Neuronal stem cell (in vitro differentiated cells): ENCODE measurements around the gene PHKG2.

Experiments used
- DNase-seq: peaks from one replicate; pipeline ENCODE4 v3.0.0-alpha.2; 2013; ENCODE audit warnings: low spot score
- H2AFZ ChIP-seq: one replicate; pipeline ENCODE4 v1.6.1; 2013; ENCODE audit warnings: mild to moderate bottlenecking, low read length, inconsistent platforms
- H2AK5ac ChIP-seq: 2 replicates; pipeline ENCODE4 v1.6.1; 2013; ENCODE audit warnings: low read depth, mild to moderate bottlenecking, inconsistent platforms, low read length, moderate library complexity, mixed read lengths
- H2BK120ac ChIP-seq: 2 replicates; pipeline ENCODE4 v1.6.1; 2013; ENCODE audit warnings: low read depth, mild to moderate bottlenecking, inconsistent platforms, low read length, moderate library complexity, mixed read lengths
- H2BK12ac ChIP-seq: one replicate; pipeline ENCODE4 v1.6.1; 2013; ENCODE audit warnings: low read length, inconsistent platforms
- H2BK15ac ChIP-seq: 2 replicates; pipeline ENCODE4 v1.6.1; 2013; ENCODE audit warnings: mild to moderate bottlenecking, low read length, inconsistent platforms, mixed read lengths
- H2BK5ac ChIP-seq: one replicate; pipeline ENCODE4 v1.6.1; 2013; ENCODE audit warnings: inconsistent platforms, mild to moderate bottlenecking, low read length, moderate library complexity
- H3K14ac ChIP-seq: one replicate; pipeline ENCODE4 v1.6.1; 2013; ENCODE audit warnings: low read length, inconsistent platforms
- H3K18ac ChIP-seq: 2 replicates; pipeline ENCODE4 v1.6.1; 2013; ENCODE audit warnings: low read length, inconsistent platforms
- H3K23ac ChIP-seq: 2 replicates; pipeline ENCODE4 v1.6.1; 2013; ENCODE audit warnings: low read depth, mild to moderate bottlenecking, mixed read lengths, low read length, inconsistent platforms; ENCODE audit not compliant: poor library complexity
- H3K27ac ChIP-seq: replicated peaks from 3 replicates; pipeline ENCODE4 v1.5.1; 2013; ENCODE audit warnings: low read length, inconsistent platforms
- H3K27me3 ChIP-seq, 3 experiments: 2 replicates each; pipeline ENCODE4 v1.6.1; 2013; ENCODE audit warnings: low read length in 3 of 3, mild to moderate bottlenecking in 2 of 3, inconsistent platforms in 1 of 3, low read depth in 1 of 3, mixed read lengths in 1 of 3, moderate library complexity in 1 of 3; ENCODE audit not compliant: control insufficient read depth in 3 of 3, insufficient read depth in 3 of 3
- H3K36me3 ChIP-seq, 2 donors: replicated peaks in 1 of 2; 2 replicates each; pipeline ENCODE4 v1.6.1; 2013; ENCODE audit warnings: low read length in 2 of 2; ENCODE audit not compliant: control insufficient read depth in 2 of 2, insufficient read depth in 2 of 2
- H3K4ac ChIP-seq: 2 replicates; pipeline ENCODE4 v1.6.1; 2013; ENCODE audit warnings: inconsistent platforms, mild to moderate bottlenecking, low read length, moderate library complexity
- H3K4me1 ChIP-seq, 2 donors: 1 replicate in 1 of 2; 2 replicates in 1 of 2; pipeline ENCODE4 v1.6.1; 2013; ENCODE audit warnings: low read length in 2 of 2, low read depth in 1 of 2; ENCODE audit not compliant: control insufficient read depth in 2 of 2, insufficient read depth in 1 of 2
- H3K4me2 ChIP-seq: one replicate; pipeline ENCODE4 v1.6.1; 2013; ENCODE audit warnings: mild to moderate bottlenecking, low read length, inconsistent platforms; ENCODE audit not compliant: insufficient read depth, poor library complexity, severe bottlenecking
- H3K4me3 ChIP-seq, 2 donors: 2 replicates each; pipeline ENCODE4 v1.5.1; 2013; ENCODE audit warnings: low read length in 2 of 2, mild to moderate bottlenecking in 2 of 2, inconsistent platforms in 1 of 2, moderate library complexity in 1 of 2
- H3K79me1 ChIP-seq: one replicate; pipeline ENCODE4 v1.6.1; 2013; ENCODE audit warnings: low read depth, mild to moderate bottlenecking, inconsistent platforms, low read length, moderate library complexity
- H3K9ac ChIP-seq: one replicate; pipeline ENCODE4 v1.6.1; 2013; ENCODE audit warnings: mild to moderate bottlenecking, low read depth, low read length, inconsistent platforms; ENCODE audit not compliant: poor library complexity
- H3K9me3 ChIP-seq, 2 donors: replicated peaks in 1 of 2; 2 replicates each; pipeline versions ENCODE3 to v1.6.1; 2013; ENCODE audit warnings: low read length in 2 of 2, mild to moderate bottlenecking in 2 of 2, inconsistent platforms in 1 of 2, low read depth in 1 of 2, mixed read lengths in 1 of 2, moderate library complexity in 1 of 2; ENCODE audit not compliant: control insufficient read depth in 2 of 2, insufficient read depth in 1 of 2
- H4K8ac ChIP-seq: one replicate; pipeline ENCODE4 v1.6.1; 2013; ENCODE audit warnings: low read depth, mild to moderate bottlenecking, inconsistent platforms, low read length, moderate library complexity
- H4K91ac ChIP-seq: one replicate; pipeline ENCODE4 v1.6.1; 2013; ENCODE audit warnings: low read length, low read depth, mild to moderate bottlenecking, inconsistent platforms; ENCODE audit not compliant: poor library complexity
- WGBS, 2 donors: extraction: QIAGEN DNeasy Blood & Tissue Kit; methylation state at CpG; one replicate each; pipeline ENCODE4 v1.1.7; 2013; ENCODE audit warnings: missing lambda C conversion rate in 2 of 2, mixed read lengths in 1 of 2; ENCODE audit not compliant: insufficient read length in 2 of 2, insufficient replicate concordance in 1 of 2; ENCODE audit errors: extremely low coverage in 2 of 2; 5-methylcytosine and 5-hydroxymethylcytosine counted together

Gene PHKG2

GRCh38 chr16:30745082-30745481, 3.1 kb upstream of the PHKG2 start:
- Histone ChIP-seq H4K91ac (no peak overlapping the region), H3K18ac (no peak overlapping the region), H3K27ac (no peak overlapping the region), H2BK12ac (no peak overlapping the region), H3K27me3 (no peaks in the 10 kb centered on the region), H2BK5ac (no peak overlapping the region), H2AFZ (no peak overlapping the region), H3K4me3 (no peak overlapping the region), H3K36me3 (peaks cover 12 to 58% of the 10 kb centered on the region in 2 donors), H3K4ac (no peak overlapping the region), H3K4me2 (no peak overlapping the region), H4K8ac (no peak overlapping the region), H3K9me3 (no peaks in the 10 kb centered on the region), H3K14ac (no peak overlapping the region), H2AK5ac (no peak overlapping the region), H2BK120ac (no peak overlapping the region), H3K9ac (no peak overlapping the region), H3K79me1 (no peaks in the 10 kb centered on the region), H2BK15ac (no peak overlapping the region), H3K23ac (no peak overlapping the region), H3K4me1 (peaks cover 0 to 2% of the 10 kb centered on the region in 2 donors)
- no peak for DNase-seq
- WGBS, 2 donors, result no CpG with 5 or more reads among the region's 2 CpGs

DNA sequence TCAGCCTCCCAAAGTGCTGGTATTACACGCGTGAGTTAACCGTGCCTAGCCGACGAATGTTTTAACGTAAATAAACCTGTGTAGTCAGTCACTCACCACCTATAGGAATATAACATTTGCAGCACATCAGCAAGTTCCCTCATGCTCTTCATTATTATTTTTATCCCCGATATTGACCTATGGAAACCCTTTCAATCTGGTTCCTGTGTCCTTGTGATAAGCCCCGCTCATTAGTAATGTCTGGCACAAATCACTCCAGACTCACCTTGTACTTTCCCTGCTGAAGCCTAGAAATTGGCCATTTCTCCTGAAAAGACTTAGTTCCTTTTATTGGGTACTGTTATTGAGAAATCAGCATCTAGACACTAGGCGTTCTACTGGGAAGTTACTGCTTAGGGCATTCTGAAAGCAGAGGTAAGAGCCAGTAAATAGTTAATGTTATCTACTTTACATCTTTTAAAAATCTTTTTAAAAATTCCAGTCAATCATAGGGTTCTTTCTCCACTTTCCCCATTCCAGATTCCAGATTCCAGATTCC, 1.5 kb upstream of the PHKG2 start:
- Histone ChIP-seq H2AFZ (no peak overlapping the region), H4K91ac (no peak overlapping the region), H2BK15ac (no peak overlapping the region), H3K4ac (no peak overlapping the region), H3K27me3 (no peaks in the 10 kb centered on the region), H3K36me3 (peaks cover 15 to 56% of the 10 kb centered on the region in 2 donors), H2BK12ac (no peak overlapping the region), H2BK120ac (no peak overlapping the region), H2BK5ac (no peak overlapping the region), H3K27ac (no peak overlapping the region), H3K23ac (no peak overlapping the region), H3K79me1 (peaks cover 3% of the 10 kb centered on the region), H3K14ac (no peak overlapping the region), H3K4me3 (no peak overlapping the region), H3K9ac (no peak overlapping the region), H3K4me1 (peaks cover 0 to 2% of the 10 kb centered on the region in 2 donors), H4K8ac (no peak overlapping the region), H3K18ac (no peak overlapping the region), H3K4me2 (no peak overlapping the region), H2AK5ac (no peak overlapping the region), H3K9me3 (no peaks in the 10 kb centered on the region)
- no CpG with 5 or more reads among the region's 9 CpGs for WGBS, 2 donors
- no peak for DNase-seq

DNA sequence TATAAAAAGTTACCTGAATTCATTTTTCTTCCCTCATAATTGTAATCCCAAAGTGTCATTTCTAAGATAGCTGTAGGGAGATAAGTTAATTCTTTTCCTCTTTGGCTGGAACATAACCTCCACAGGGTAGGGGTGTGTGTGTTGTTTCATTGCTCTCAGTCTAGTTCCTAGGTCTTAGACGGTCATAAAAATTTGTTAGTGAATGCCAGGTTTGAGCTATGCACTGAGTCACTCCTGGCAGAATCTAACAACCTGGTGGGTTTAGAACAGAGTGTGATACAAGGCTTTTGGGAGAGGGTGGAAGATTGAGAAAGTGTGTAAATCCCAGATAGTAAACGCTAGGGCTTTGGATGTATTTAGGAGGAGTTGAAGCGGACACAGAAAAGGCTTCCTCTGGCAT, 894 bp upstream of the PHKG2 start:
- Histone ChIP-seq H3K9ac (no peak overlapping the region), H3K79me1 (peaks cover 3% of the 10 kb centered on the region), H3K18ac (no peak overlapping the region), H3K9me3 (no peaks in the 10 kb centered on the region), H4K91ac (no peak overlapping the region), H3K4me1 (peaks cover 0 to 2% of the 10 kb centered on the region in 2 donors), H2AFZ (peak overlapping the region; percentile 82), H2BK12ac (no peak overlapping the region), H4K8ac (no peak overlapping the region), H2BK120ac (no peak overlapping the region), H3K4me3 (peak overlapping the region in 1 of 2 donors; percentile 86), H2BK5ac (no peak overlapping the region), H3K14ac (no peak overlapping the region), H3K23ac (no peak overlapping the region), H3K4me2 (no peak overlapping the region), H3K4ac (no peak overlapping the region), H2AK5ac (no peak overlapping the region), H2BK15ac (no peak overlapping the region), H3K27ac (no peak overlapping the region), H3K27me3 (no peaks in the 10 kb centered on the region), H3K36me3 (peaks cover 14 to 51% of the 10 kb centered on the region in 2 donors)
- no peak for DNase-seq
- no CpG with 5 or more reads among the region's 3 CpGs for WGBS, 2 donors

DNA sequence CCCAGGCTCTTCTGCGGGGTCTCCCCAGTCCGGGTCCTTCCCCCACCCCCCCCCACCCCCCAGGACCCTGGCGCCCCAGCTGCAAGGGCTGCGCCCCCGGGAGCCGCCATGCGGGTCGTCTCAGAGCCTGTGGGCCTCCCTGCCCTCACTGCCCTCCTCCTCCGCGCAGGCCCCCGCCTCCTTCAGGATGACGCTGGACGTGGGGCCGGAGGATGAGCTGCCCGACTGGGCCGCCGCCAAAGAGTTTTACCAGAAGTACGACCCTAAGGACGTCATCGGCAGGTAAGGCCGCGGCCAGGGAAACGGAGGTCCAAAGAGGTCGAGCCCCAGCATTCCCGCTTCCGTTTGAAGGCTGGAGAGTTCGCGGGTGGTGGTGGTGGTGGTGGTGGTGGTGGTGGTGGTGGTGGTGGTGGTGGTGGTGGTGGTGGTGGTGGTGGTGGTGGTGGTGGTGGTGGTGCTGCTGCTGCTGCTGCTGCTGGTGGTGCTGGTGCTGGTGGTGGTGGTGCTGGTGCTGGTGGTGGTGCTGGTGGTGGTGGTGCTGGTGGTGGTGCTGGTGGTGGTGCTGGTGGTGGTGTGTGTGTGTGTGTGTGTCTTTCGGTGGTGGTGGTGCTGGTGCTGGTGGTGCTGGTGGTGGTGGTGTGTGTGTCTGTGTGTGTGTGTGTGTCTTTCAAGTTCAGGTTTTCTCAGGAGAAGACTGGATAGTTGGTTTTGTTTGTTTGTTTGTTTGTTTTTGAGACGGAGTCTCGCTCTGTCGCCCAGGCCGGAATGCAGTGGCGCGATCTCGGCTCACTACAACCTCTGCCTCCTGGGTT, 615 bp downstream of the PHKG2 start:
- Histone ChIP-seq H3K4me3 (peak overlapping the region; percentile 84 to 86), H4K8ac (no peak overlapping the region), H3K27ac (peak overlapping the region; percentile 70), H2AK5ac (no peak overlapping the region), H3K23ac (peak overlapping the region; percentile 90), H3K14ac (no peak overlapping the region), H3K4me2 (peak overlapping the region; percentile 81), H2BK12ac (no peak overlapping the region), H2BK5ac (no peak overlapping the region), H3K36me3 (peaks cover 15 to 54% of the 10 kb centered on the region in 2 donors), H3K9ac (peak overlapping the region; percentile 92), H3K4ac (no peak overlapping the region), H4K91ac (no peak overlapping the region), H2BK120ac (no peak overlapping the region), H3K79me1 (peaks cover 3% of the 10 kb centered on the region), H3K9me3 (no peaks in the 10 kb centered on the region), H2AFZ (peak overlapping the region; percentile 86), H3K27me3 (no peaks in the 10 kb centered on the region), H3K18ac (peak overlapping the region; percentile 93), H3K4me1 (peaks cover 0 to 2% of the 10 kb centered on the region in 2 donors), H2BK15ac (no peak overlapping the region)
- DNase-seq, result peak; percentile 17
- WGBS, 2 donors, result no CpG with 5 or more reads among the region's 36 CpGs
